ENCODE measurements around the gene PHF23.

- no peak for TF ChIP-seq POLR2A (IDR thresholded peaks at IDR 0.05; ENCODE audit: low read length)
- no peak for TF ChIP-seq GATA1 (IDR thresholded peaks at IDR 0.05; ENCODE audit: low read depth, low read length)
These were observed 12.2 kb downstream of the PHF23 start for GRCh38 chr17:7226721-7227710.

All from erythroblast (primary cell).